Measurements from ENCODE around the gene CDC16.
"Not testable (repeated sequence)": the region's sequence is repeated elsewhere in the genome, so short reads cannot be mapped to it uniquely, and the experiment has no call there.

The CDC16 gene, protein sequence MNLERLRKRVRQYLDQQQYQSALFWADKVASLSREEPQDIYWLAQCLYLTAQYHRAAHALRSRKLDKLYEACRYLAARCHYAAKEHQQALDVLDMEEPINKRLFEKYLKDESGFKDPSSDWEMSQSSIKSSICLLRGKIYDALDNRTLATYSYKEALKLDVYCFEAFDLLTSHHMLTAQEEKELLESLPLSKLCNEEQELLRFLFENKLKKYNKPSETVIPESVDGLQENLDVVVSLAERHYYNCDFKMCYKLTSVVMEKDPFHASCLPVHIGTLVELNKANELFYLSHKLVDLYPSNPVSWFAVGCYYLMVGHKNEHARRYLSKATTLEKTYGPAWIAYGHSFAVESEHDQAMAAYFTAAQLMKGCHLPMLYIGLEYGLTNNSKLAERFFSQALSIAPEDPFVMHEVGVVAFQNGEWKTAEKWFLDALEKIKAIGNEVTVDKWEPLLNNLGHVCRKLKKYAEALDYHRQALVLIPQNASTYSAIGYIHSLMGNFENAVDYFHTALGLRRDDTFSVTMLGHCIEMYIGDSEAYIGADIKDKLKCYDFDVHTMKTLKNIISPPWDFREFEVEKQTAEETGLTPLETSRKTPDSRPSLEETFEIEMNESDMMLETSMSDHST

GRCh38 chr13:114234645-114235421 lies at the start of gene CDC16:
Gene CDC16, plus strand, starts transcription at chr13:114234897. Its CDS starts 188 bp downstream, at chr13:114235085.
- peak; percentile 81 for DNase-seq (ENCODE audit: low spot score)

DNA sequence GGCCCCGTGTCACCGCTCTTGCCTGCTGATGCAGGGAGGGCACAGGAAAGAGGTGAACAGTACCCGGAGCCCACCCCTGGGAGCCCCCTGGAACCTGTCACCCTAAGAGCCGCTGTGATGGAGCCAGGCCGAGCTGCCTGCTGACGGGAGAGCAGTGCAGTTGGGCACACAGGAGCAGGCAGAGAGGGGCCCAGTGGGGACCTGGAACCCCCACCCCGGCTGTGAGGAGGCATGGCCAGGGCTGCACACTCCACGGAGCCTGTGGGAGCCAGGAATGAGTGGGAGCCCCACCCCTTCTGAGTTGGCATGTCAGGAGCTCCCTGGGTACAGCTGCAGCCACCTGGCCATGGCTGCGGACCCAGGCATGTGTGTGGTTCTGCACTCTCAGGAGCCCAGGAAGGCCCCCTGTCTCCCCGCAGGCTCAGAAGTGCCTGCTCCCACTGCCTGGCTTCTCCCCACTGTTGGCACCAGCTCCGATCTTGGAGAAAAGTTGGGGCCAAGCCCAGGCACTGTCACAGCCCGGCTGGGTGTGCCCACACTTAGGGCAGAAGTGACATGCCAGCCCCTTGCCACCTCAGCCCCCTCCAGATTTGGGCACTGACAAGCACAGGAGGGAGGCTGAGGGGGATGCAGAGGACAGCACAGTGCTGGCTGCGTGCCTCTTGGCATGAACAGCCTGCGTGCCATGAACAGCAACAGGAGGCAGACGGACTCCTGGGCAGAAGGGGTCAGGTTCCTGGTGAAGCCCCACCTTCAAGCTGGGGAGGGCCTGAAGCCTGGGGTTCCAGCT lies 49.3 kb upstream of the CDC16 start:
- DNase-seq (ENCODE audit: low spot score) = no peak

DNA sequence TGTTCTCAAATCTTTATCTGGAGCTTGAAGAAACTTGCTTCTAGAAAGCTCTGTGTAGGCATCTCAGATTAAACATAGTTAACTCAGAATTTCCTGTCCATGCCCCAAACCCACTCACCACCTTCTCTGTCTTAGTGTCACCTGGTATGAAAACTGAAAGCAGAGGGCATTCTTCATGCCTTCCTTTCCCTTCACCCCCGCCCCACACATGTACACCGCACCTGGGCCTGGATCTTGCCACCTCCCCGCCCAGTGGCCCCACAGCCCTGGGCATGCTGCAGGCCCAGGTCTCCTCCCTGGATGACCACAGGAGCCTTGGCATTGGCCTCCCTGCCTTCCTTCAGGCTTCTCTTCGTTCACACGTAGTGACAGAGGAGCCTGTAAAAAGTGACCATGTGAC lies 39.8 kb upstream of the CDC16 start:
- peak; percentile 19 for DNase-seq (ENCODE audit: low spot score)

DNA sequence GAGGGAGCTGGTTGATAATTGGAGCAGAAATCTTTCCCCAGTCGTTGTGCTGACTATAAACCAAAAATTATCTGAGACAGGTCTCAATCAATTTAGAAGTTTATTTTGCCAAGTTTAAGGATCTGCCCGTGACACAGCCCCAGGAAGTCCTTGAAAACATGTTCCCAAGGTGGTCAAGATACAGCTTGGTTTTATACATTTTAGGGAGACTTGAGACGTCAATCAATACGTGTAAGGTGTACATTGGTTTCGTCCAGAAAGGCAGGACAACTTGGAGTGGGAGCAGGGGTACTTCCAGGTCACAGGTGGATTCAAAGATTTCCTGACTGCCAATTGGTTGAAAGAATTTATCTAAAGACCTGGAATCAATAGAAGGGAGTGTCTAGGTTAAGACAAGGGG lies 38.1 kb upstream of the CDC16 start:
- DNase-seq (ENCODE audit: low spot score) = no peak

DNA sequence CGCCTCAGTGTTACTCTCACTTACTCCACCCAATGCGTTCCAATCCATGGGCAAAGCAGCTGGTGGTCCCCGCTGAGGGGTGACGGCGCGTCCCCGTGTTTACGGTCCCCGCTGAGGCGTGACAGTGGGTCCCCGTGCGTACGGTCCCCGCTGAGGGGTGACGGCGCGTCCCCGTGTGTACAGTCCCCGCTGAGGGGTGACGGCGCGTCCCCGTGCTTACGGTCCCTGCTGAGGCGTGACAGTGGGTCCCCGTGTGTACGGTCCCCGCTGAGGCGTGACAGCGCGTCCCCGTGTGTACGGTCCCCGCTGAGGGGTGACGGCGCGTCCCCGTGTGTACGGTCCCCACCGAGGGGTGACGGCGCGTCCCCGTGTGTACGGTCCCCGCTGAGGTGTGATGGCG lies 36.1 kb upstream of the CDC16 start:
- no peak for DNase-seq (ENCODE audit: low spot score)

DNA sequence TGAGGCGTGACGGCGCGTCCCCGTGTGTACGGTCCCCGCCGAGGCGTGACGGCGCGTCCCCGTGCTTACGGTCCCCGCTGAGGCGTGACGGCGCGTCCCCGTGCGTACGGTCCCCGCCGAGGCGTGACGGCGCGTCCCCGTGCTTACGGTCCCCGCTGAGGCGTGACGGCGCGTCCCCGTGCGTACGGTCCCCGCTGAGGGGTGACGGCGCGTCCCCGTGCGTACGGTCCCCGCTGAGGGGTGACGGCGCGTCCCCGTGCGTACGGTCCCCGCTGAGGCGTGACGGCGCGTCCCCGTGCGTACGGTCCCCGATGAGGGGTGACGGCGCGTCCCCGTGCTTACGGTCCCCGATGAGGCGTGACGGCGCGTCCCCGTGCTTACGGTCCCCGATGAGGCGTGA lies 35.2 kb upstream of the CDC16 start:
- not testable (repeated sequence) for DNase-seq (ENCODE audit: low spot score)

DNA sequence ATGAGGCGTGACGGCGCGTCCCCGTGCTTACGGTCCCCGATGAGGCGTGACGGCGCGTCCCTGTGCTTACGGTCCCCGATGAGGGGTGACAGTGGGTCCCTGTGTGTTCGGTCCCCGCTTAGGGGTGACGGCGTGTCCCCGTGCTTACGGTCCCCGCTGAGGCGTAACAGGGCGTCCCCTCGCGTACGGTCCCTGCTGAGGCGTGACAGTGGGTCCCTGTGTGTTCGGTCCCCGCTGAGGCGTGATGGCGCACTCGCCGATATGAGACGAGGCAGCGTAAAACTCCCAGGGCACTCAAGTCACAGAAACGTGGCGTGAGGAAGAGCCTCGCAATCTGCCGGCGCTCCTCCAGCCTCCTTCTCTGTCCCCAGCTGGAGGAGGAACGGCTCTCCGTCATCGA lies 34.7 kb upstream of the CDC16 start:
- no peak for DNase-seq (ENCODE audit: low spot score)

DNA sequence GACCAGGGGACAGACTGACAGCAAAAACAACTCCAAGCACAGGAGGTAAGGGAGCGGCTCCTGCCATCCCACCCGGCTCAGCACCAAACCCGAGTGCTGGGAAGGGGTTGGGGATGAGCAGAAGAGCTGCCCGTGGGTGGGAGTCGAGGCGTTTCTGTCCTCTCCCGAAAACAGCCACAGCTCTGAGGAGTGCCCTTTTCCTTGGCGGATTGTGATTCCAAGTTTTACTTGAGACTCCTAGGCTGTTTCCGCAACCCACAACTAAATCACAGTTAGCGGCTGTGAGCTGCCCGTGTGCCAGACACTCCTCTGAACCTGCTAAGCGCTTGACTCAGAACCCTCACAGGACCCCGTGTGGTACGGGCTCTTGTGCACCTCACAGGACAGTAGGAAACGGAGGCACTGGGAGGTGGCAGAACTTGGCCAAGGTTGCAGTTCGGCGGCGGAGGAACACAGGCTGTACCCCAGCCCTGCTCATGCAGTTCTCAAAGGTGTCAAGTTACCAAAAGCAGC lies 34.2 kb upstream of the CDC16 start:
- DNase-seq (ENCODE audit: low spot score) = no peak

DNA sequence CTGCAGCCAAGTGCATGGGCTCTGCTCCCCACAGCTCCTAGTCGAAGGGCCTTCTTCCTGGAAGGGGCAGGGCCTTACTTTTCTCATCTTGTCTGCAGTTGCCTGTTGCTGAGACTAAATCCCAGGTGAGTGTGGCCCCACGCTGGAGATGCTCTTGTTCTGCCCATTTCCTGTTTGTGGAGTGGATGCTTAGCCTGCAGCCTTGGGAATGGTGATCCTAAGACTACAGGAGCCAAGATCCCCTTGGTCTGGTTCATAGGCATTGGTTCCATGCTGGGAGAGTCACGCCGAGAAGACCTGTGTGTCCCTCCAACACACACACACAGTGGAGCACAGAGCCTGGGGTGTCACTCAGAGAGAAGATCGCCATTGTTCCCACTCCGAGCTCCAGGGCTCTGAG lies 32.1 kb upstream of the CDC16 start:
- no peak for DNase-seq (ENCODE audit: low spot score)

- DNase-seq (ENCODE audit: low spot score) = peak; percentile 18
Observed at GRCh38 chr13:114203536-114203935, 31.2 kb upstream of the CDC16 start.

GRCh38 chr13:114204894-114205293 lies 29.8 kb upstream of the CDC16 start:
- peak; percentile 41 for DNase-seq (ENCODE audit: low spot score)

DNA sequence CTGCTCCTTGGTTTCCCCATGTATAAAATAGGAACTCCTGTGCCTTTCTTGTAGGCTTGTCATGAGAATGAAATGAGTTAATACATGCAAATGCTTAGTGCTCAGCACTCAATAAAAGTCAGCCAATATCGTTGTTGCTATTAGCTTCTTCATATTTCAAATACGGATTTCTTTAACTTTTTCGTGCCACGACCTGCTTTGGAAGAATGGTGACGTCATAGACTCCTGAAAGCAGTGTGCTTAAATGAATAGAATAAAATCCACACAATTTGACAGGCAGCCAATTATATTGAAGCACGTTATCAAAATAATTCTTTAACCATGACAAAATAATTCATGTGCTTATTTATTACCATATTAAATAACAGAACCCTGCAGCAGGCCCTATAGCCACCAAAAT lies 26.6 kb upstream of the CDC16 start:
- no peak for DNase-seq (ENCODE audit: low spot score)

DNA sequence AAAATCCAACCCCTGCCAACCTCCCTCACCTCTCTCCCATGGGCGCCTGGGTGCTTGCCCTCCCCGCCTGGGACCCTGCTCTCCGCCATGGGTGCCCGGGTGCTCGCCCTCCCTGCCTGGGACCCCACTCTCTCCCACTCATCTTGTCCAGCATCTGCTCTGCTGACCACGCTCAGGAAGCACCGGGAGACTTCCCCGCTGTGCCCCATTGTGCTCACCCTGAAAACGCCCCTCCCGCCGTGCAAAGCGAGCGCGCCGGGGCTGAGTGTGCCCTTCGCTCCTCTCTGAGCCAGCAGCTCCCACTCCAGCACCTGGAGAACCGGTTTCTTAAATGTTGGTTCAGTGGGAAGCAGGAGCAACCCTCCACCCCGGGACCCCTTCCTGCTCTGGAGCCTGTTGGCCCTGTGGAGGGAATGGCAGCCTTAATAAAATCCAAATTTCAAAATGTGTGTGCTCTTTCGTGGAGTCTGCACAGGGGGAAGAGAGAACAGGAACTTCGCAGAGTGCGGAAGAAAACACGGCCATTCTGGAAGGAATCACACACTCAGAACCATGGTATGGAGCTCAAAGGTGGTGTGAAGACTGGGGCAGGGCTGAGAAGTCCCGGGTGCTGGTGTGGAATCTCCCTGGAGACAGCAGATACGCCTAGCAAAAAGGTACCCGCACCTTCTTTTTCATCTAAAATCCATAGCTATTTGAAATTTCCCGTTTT lies 23.1 kb upstream of the CDC16 start:
- DNase-seq (ENCODE audit: low spot score) = no peak

DNA sequence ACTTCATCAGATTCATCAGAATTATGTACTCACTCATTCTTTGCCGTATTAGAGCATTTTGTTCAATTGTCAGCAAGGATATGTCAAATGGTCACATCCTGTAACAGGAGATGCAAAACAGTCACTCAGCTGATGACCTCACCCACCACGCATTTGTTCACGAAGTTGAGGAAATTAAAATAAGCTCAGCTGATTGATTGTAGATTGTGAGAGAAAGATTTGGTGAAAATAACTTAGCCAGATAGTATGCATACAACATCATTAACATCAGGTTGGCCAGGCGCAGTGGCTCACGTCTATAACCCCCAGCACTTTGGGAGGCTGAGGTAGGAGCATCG lies 22.6 kb upstream of the CDC16 start:
- no peak for DNase-seq (ENCODE audit: low spot score)

DNA sequence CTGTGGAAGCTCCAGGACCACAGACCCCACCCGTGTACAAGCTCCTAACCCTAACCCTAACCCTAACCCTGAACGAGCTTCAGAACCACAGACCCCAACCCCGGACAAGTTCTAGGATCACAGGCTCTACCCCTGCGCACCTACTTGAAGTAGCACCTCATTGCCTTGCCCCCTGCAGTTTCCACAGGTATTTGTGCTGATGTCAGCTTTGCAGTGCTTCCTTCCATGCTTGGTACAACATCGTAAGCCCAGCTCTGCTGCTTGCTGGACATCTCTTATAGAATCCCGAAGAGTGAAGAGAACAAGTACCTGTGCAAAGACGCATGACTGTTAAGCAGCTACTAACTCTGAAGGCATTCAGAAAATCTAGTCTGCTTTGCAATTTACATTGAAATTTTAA lies 20.7 kb upstream of the CDC16 start:
- DNase-seq (ENCODE audit: low spot score) = no peak

- no peak for DNase-seq (ENCODE audit: low spot score)
Observed at GRCh38 chr13:114219392-114219791, 15.3 kb upstream of the CDC16 start.

DNA sequence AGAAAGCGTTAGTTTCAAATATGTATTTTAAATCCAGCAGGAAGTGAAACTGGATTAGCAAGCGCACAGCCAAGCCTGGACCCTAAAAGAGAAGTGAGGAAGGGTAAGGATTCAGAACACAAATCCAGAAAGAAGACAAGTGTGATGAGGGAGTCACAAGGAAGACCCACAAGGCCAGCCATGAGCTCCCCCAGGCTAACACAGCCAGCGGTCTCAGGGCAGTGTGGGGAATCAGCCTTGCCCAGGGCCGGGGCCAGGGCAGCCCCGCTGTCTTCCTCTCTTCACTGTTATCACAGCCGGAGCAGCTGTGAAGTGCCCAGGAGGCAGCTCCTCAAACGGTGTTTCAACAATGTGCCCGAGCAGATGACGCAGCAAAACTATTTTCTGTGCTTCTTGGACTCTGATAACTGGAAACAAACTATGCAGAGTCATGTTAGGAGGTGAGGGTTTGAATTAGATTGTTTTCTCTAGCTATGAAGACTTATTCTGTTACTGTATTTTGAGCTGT lies 12.2 kb upstream of the CDC16 start:
- no peak for DNase-seq (ENCODE audit: low spot score)

DNA sequence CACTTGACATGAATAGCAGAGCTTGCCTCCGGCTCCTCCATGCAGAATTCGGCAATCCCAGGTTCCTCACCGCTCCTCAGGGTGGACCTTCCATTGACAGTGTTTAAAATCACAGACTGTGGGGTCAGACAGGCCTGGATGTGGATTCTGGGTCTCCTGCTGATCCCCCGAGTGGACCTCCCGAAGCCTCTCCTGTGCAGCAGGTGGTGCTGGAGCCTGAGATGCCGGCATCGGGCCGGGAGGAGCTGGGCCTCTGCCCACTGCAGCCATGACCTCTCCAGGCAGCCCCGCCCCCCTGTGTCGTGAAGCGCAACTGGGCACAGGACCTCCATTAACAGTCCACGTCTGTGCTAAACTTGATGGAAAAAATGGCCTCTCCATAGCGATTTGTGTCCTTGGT lies 10.5 kb upstream of the CDC16 start:
- DNase-seq (ENCODE audit: low spot score) = no peak

GRCh38 chr13:114225610-114226009 lies 9.1 kb upstream of the CDC16 start:
- DNase-seq (ENCODE audit: low spot score) = no peak

- peak; percentile 7 for DNase-seq (ENCODE audit: low spot score)
Observed at GRCh38 chr13:114226088-114226487, 8.6 kb upstream of the CDC16 start.

GRCh38 chr13:114226699-114227323 lies 7.9 kb upstream of the CDC16 start:
- peak; percentile 86 for DNase-seq (ENCODE audit: low spot score)
